Measurements from ENCODE around the gene ITPK1.

GRCh38 chr14:93107453-93107852 is 8.3 kb downstream of the ITPK1 start:
- TF ChIP-seq, protein P1, sequence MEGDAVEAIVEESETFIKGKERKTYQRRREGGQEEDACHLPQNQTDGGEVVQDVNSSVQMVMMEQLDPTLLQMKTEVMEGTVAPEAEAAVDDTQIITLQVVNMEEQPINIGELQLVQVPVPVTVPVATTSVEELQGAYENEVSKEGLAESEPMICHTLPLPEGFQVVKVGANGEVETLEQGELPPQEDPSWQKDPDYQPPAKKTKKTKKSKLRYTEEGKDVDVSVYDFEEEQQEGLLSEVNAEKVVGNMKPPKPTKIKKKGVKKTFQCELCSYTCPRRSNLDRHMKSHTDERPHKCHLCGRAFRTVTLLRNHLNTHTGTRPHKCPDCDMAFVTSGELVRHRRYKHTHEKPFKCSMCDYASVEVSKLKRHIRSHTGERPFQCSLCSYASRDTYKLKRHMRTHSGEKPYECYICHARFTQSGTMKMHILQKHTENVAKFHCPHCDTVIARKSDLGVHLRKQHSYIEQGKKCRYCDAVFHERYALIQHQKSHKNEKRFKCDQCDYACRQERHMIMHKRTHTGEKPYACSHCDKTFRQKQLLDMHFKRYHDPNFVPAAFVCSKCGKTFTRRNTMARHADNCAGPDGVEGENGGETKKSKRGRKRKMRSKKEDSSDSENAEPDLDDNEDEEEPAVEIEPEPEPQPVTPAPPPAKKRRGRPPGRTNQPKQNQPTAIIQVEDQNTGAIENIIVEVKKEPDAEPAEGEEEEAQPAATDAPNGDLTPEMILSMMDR (conservative IDR thresholded peaks at IDR 0.05; ENCODE audit: low read depth, low read length): no peak
- no peak for TF ChIP-seq EZH2 (IDR thresholded peaks at IDR 0.05; ENCODE audit: borderline replicate concordance, low read depth, low read length, poor library complexity, severe bottlenecking)

Measured in A673 (cell line).